ENCODE data around the gene POLR1E.

DNA sequence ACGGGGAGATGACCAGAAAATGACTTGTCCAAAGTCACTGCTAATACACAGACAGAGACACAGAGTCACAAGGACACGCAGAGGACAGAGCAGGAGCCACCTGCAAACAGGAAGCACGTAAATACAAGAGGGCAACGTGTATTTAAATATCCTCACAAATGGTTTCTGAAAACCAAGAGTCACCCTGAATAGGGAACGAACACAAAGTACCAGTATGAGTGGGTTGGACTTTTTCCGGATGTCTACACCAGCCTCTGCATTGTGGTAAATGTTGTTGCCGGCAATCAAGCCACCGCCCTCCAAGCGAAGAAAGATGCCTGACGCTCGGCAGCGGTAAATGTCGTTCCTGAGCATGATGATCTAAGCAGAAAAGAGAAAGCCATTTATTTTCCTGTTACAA is 46.0 kb downstream of the POLR1E start:
- TF ChIP-seq, protein P1, sequence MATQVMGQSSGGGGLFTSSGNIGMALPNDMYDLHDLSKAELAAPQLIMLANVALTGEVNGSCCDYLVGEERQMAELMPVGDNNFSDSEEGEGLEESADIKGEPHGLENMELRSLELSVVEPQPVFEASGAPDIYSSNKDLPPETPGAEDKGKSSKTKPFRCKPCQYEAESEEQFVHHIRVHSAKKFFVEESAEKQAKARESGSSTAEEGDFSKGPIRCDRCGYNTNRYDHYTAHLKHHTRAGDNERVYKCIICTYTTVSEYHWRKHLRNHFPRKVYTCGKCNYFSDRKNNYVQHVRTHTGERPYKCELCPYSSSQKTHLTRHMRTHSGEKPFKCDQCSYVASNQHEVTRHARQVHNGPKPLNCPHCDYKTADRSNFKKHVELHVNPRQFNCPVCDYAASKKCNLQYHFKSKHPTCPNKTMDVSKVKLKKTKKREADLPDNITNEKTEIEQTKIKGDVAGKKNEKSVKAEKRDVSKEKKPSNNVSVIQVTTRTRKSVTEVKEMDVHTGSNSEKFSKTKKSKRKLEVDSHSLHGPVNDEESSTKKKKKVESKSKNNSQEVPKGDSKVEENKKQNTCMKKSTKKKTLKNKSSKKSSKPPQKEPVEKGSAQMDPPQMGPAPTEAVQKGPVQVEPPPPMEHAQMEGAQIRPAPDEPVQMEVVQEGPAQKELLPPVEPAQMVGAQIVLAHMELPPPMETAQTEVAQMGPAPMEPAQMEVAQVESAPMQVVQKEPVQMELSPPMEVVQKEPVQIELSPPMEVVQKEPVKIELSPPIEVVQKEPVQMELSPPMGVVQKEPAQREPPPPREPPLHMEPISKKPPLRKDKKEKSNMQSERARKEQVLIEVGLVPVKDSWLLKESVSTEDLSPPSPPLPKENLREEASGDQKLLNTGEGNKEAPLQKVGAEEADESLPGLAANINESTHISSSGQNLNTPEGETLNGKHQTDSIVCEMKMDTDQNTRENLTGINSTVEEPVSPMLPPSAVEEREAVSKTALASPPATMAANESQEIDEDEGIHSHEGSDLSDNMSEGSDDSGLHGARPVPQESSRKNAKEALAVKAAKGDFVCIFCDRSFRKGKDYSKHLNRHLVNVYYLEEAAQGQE (IDR thresholded peaks at IDR 0.05), result no peak
- TF ChIP-seq CTCF (IDR thresholded peaks at IDR 0.05; ENCODE audit: low read depth, low read length, missing input control) (no peak), JUND (IDR thresholded peaks at IDR 0.05) (no peak), HNF4A (conservative IDR thresholded peaks at IDR 0.05) (no peak), SP1 (IDR thresholded peaks at IDR 0.05) (no peak), MAX (IDR thresholded peaks at IDR 0.05) (no peak), YY1 (IDR thresholded peaks at IDR 0.05) (no peak), RAD21 (IDR thresholded peaks at IDR 0.05) (no peak), TAF1 (conservative IDR thresholded peaks at IDR 0.05) (no peak), EGR1 (IDR thresholded peaks at IDR 0.05; ENCODE audit: low read depth in 2 of 2) (no peak)
